CD14-positive monocyte (primary cell): Measurements from ENCODE around the gene OR2V2. TPM values are rescaled to one million over a fixed set of nuclear protein-coding genes. Genes with fewer than 3 reads are reported as not detected.

Source experiments
- DNase-seq, 3 donors: peaks; one replicate each; pipeline ENCODE4 v3.0.0-alpha.2; 2011 to 2022
- H2AFZ ChIP-seq: 2 replicates; pipeline ENCODE4 v1.6.0; 2012; ENCODE audit warnings: mild to moderate bottlenecking, low read depth, low read length, inconsistent platforms; ENCODE audit not compliant: insufficient read depth, poor library complexity, severe bottlenecking
- H3K27ac ChIP-seq, 2 donors: 1 replicate in 1 of 2; 2 replicates in 1 of 2; pipeline ENCODE4 v1.5.1; 2012 to 2013; ENCODE audit warnings: low read length in 2 of 2, control low read depth in 1 of 2, inconsistent platforms in 1 of 2, low read depth in 1 of 2, mild to moderate bottlenecking in 1 of 2
- H3K27me3 ChIP-seq, 2 donors: one replicate each; pipeline versions ENCODE4 v1.6.0 to v1.6.1; 2011 to 2013; ENCODE audit warnings: low read length in 2 of 2; ENCODE audit not compliant: control insufficient read depth in 2 of 2, insufficient read depth in 2 of 2
- H3K36me3 ChIP-seq, 2 donors: replicated peaks in 1 of 2; 1 replicate in 1 of 2; 2 replicates in 1 of 2; pipeline versions ENCODE4 v1.5.1 to v1.6.1; 2012 to 2013; ENCODE audit warnings: low read length in 2 of 2, control low read depth in 1 of 2, inconsistent platforms in 1 of 2, mild to moderate bottlenecking in 1 of 2; ENCODE audit not compliant: insufficient read depth in 2 of 2, control insufficient read depth in 1 of 2
- H3K4me1 ChIP-seq, 2 donors: 1 replicate in 1 of 2; 2 replicates in 1 of 2; pipeline versions ENCODE4 v1.5.1 to v1.6.1; 2012 to 2013; ENCODE audit warnings: low read length in 2 of 2, control low read depth in 1 of 2, inconsistent platforms in 1 of 2, mild to moderate bottlenecking in 1 of 2, moderate library complexity in 1 of 2; ENCODE audit not compliant: insufficient read depth in 2 of 2, control insufficient read depth in 1 of 2
- H3K4me2 ChIP-seq: replicated peaks from 2 replicates; pipeline ENCODE3; 2012; ENCODE audit warnings: low read length, moderate library complexity, mild to moderate bottlenecking; ENCODE audit not compliant: poor library complexity, severe bottlenecking; ENCODE audit errors: extremely low read depth
- H3K4me3 ChIP-seq, 3 experiments: fragments of 200-600 bp in 1 of 3; sonication (generic) in 1 of 3; replicated peaks in 1 of 3; 1 replicate in 2 of 3; 2 replicates in 1 of 3; pipeline ENCODE4 v1.5.1; 2011 to 2013; ENCODE audit warnings: low read length in 3 of 3, mild to moderate bottlenecking in 3 of 3, control low read depth in 2 of 3, low read depth in 2 of 3, inconsistent platforms in 1 of 3, moderate library complexity in 1 of 3
- H3K79me2 ChIP-seq: 2 replicates; pipeline ENCODE4 v1.6.0; 2012; ENCODE audit warnings: mild to moderate bottlenecking, control low read depth, inconsistent platforms, low read length, moderate library complexity; ENCODE audit not compliant: insufficient read depth
- H3K9ac ChIP-seq: 2 replicates; pipeline ENCODE4 v1.6.0; 2017; ENCODE audit warnings: low read length, mild to moderate bottlenecking; ENCODE audit not compliant: insufficient read depth, poor library complexity, severe bottlenecking
- H3K9me3 ChIP-seq, 2 donors: replicated peaks in 1 of 2; 1 replicate in 1 of 2; 2 replicates in 1 of 2; pipeline versions ENCODE4 v1.5.1 to v1.6.1; 2012 to 2013; ENCODE audit warnings: low read length in 2 of 2, control low read depth in 1 of 2; ENCODE audit not compliant: control insufficient read depth in 1 of 2, insufficient read depth in 1 of 2
- H4K20me1 ChIP-seq: 2 replicates; pipeline ENCODE4 v1.6.0; 2012; ENCODE audit warnings: mild to moderate bottlenecking, low read length, control low read depth, moderate library complexity; ENCODE audit not compliant: insufficient read depth
- H3K27ac Mint-ChIP-seq, 7 donors: one replicate each; pipeline ENCODE4 v1.8.0; 2020; ENCODE audit warnings: mild to moderate bottlenecking in 7 of 7, mixed read lengths in 7 of 7, moderate library complexity in 6 of 7, inconsistent platforms in 2 of 7
- H3K27me3 Mint-ChIP-seq, 3 donors: one replicate each; pipeline ENCODE4 v1.8.0; 2021 to 2022; ENCODE audit warnings: low read depth in 3 of 3, mild to moderate bottlenecking in 3 of 3, mixed read lengths in 3 of 3, moderate library complexity in 3 of 3, inconsistent platforms in 1 of 3
- H3K36me3 Mint-ChIP-seq, 2 donors: one replicate each; pipeline ENCODE4 v1.8.0; 2020; ENCODE audit warnings: mixed read lengths in 2 of 2, inconsistent platforms in 1 of 2, mild to moderate bottlenecking in 1 of 2
- H3K4me1 Mint-ChIP-seq: one replicate; pipeline ENCODE4 v1.8.0; 2020; ENCODE audit warnings: mild to moderate bottlenecking, mixed read lengths
- H3K4me3 Mint-ChIP-seq, 2 donors: one replicate each; pipeline ENCODE4 v1.8.0; 2020; ENCODE audit warnings: mild to moderate bottlenecking in 2 of 2, mixed read lengths in 2 of 2, moderate library complexity in 1 of 2
- H3K9me3 Mint-ChIP-seq, 7 donors: one replicate each; pipeline ENCODE4 v1.8.0; 2020 to 2022; ENCODE audit warnings: mixed read lengths in 7 of 7, mild to moderate bottlenecking in 6 of 7, moderate library complexity in 6 of 7, inconsistent platforms in 2 of 7
- CTCF ChIP-seq: fragments of 200-600 bp; IDR thresholded peaks from one replicate; pipeline ENCODE4 v1.8.0; 2022; ENCODE audit warnings: antibody characterized with exemption, mild to moderate bottlenecking
- WGBS: methylation state at CpG from one replicate; pipeline ENCODE4 v1.1.5; 2013; ENCODE audit warnings: missing lambda C conversion rate; ENCODE audit not compliant: insufficient coverage; 5-methylcytosine and 5-hydroxymethylcytosine counted together
- intact Hi-C, 2 donors: fragments of 100-400 bp; cut with micrococcal nuclease; formaldehyde crosslinking; loops; one replicate each; pipeline versions ENCODE4 v1.15.0 to v1.15.1; 2023
- polyA plus RNA-seq, 3 donors: library from polyadenylated mRNA; depleted of rRNA in 1 of 3; unstranded in 2 of 3; stranded (reverse) in 1 of 3; fragments of 300-500 nt in 2 of 3; fragments of >200 nt in 1 of 3; fragmentation: Illumina TruSeq in 2 of 3; gene quantifications; 1 replicate in 2 of 3; 2 replicates in 1 of 3; pipeline ENCODE4 v1.2.3, GENCODE V29; 2012 to 2021

OR2V2 gene
- polyA plus RNA-seq, 3 donors = not detected

GRCh38 chr5:181133083-181133482 lies 14.3 kb upstream of the OR2V2 start:
- no peaks in the 10 kb centered on the region for H4K20me1 ChIP-seq
- Mint-ChIP-seq H3K4me1 (peaks cover 7% of the 10 kb centered on the region), H3K9me3 (peaks cover 0 to 17% (median 9%) of the 10 kb centered on the region in 7 donors), H3K36me3 (no peaks in the 10 kb centered on the region), H3K27ac (no peak overlapping the region), H3K27me3 (peaks cover 13 to 39% (median 33%) of the 10 kb centered on the region in 3 donors), H3K4me3 (no peak overlapping the region)
- no peak overlapping the region for H3K27ac ChIP-seq
- no peak for TF ChIP-seq CTCF
- peaks cover 0 to 5% of the 10 kb centered on the region in 2 donors for H3K27me3 ChIP-seq
- no peak overlapping the region for H3K9ac ChIP-seq
- no peak overlapping the region for H3K4me2 ChIP-seq
- intact Hi-C loops = no loop called here
- H2AFZ ChIP-seq = no peak overlapping the region
- peaks cover 0 to 9% of the 10 kb centered on the region in 2 donors for H3K9me3 ChIP-seq
- no peaks in the 10 kb centered on the region for H3K36me3 ChIP-seq
- no peak overlapping the region for H3K4me3 ChIP-seq
- no peak for DNase-seq
- no CpG with 5 or more reads among the region's 3 CpGs for WGBS
- no peaks in the 10 kb centered on the region for H3K79me2 ChIP-seq
- peaks cover 0 to 4% of the 10 kb centered on the region in 2 donors for H3K4me1 ChIP-seq

- Histone ChIP-seq H3K27ac (no peak overlapping the region), H3K9ac (no peak overlapping the region), H3K27me3 (peaks cover 0 to 5% of the 10 kb centered on the region in 2 donors), H4K20me1 (no peaks in the 10 kb centered on the region), H3K36me3 (no peaks in the 10 kb centered on the region), H3K9me3 (peaks cover 0 to 15% of the 10 kb centered on the region in 2 donors), H3K4me1 (peaks cover 0 to 4% of the 10 kb centered on the region in 2 donors), H3K79me2 (no peaks in the 10 kb centered on the region), H3K4me2 (no peak overlapping the region), H3K4me3 (no peak overlapping the region), H2AFZ (no peak overlapping the region)
- Mint-ChIP-seq H3K4me1 (peaks cover 7% of the 10 kb centered on the region), H3K27me3 (peaks cover 13 to 40% (median 32%) of the 10 kb centered on the region in 3 donors), H3K4me3 (no peak overlapping the region), H3K9me3 (peaks cover 0 to 19% (median 9%) of the 10 kb centered on the region in 7 donors), H3K36me3 (no peaks in the 10 kb centered on the region), H3K27ac (no peak overlapping the region)
- 50% methylated on average over 7 of the region's 10 CpGs for WGBS
- intact Hi-C loops = no loop called here
- no peak for TF ChIP-seq CTCF
- DNase-seq = peak in 2 of 3 donors; percentile 12 to 15
Measured at GRCh38 chr5:181133610-181134231, 13.7 kb upstream of the OR2V2 start.
